WI38 (cell line): ENCODE data around the gene ZDHHC17.

Source experiments
- H3K4me3 ChIP-seq: 2 replicates; pipeline ENCODE4 v1.5.1; 2011; ENCODE audit warnings: low read depth, mild to moderate bottlenecking, control low read depth, low read length
- TF ChIP-seq, protein P1 (sequence below): IDR thresholded peaks from 2 replicates; pipeline ENCODE4 v1.5.1; 2012; ENCODE audit warnings: low read depth, mild to moderate bottlenecking, control low read depth, low read length

The ZDHHC17 gene

GRCh38 chr12:76799362-76799761, 35.4 kb downstream of the ZDHHC17 start:
- no peak overlapping the region for H3K4me3 ChIP-seq
- TF ChIP-seq, protein P1, sequence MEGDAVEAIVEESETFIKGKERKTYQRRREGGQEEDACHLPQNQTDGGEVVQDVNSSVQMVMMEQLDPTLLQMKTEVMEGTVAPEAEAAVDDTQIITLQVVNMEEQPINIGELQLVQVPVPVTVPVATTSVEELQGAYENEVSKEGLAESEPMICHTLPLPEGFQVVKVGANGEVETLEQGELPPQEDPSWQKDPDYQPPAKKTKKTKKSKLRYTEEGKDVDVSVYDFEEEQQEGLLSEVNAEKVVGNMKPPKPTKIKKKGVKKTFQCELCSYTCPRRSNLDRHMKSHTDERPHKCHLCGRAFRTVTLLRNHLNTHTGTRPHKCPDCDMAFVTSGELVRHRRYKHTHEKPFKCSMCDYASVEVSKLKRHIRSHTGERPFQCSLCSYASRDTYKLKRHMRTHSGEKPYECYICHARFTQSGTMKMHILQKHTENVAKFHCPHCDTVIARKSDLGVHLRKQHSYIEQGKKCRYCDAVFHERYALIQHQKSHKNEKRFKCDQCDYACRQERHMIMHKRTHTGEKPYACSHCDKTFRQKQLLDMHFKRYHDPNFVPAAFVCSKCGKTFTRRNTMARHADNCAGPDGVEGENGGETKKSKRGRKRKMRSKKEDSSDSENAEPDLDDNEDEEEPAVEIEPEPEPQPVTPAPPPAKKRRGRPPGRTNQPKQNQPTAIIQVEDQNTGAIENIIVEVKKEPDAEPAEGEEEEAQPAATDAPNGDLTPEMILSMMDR: no peak

DNA sequence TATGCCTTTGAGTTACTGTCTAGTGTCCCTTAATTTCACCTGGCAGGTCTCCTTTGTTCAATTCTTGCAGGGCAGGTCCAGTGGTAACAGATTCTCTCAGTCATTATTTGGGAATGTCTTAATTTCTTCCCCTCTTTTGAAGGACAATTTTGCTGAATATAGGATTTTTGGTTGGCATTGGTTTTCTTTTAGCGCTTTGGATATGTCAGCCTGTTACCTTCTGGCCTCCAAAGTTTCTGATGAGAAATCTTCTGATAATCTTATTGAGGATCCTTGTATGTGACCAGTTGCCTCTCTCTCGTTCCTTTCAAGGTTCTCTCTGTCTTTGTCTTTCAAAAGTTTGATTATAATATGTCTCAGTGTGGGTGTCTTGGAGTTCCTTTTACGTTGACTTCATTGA, 38.1 kb downstream of the ZDHHC17 start:
- TF ChIP-seq, protein P1: no peak
- H3K4me3 ChIP-seq: no peak overlapping the region

DNA sequence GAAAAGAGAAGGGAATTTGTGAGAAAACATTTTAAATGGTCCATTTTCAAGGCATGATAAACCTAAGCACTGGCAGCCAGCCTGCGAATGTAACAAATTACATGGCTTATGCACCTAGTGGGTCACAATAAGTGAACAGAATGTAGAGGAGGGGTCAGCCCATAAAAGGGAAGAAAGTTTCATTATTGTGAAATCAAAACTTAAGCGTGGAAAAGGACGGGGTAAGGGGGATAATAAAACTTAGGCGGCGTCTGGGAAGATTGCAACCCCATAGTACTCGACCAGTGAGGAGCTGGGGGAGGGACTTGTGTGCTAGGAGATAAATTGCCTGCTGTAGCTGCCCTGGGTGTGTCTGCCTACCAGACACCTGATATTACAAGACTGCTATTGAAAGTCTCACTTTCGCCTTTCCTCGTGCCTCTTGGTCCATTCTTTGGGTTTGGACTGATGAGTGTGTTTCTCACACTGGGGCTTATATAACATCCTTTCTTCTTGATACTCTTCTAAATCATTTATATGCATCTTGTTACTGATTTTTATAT, 40.6 kb downstream of the ZDHHC17 start:
- TF ChIP-seq, protein P1: no peak
- no peak overlapping the region for H3K4me3 ChIP-seq

GRCh38 chr12:76810671-76811419, 46.9 kb downstream of the ZDHHC17 start:
- H3K4me3 ChIP-seq: no peak overlapping the region
- TF ChIP-seq, protein P1: no peak

GRCh38 chr12:76811976-76812375, 48.1 kb downstream of the ZDHHC17 start:
- TF ChIP-seq, protein P1: no peak
- H3K4me3 ChIP-seq: no peak overlapping the region

DNA sequence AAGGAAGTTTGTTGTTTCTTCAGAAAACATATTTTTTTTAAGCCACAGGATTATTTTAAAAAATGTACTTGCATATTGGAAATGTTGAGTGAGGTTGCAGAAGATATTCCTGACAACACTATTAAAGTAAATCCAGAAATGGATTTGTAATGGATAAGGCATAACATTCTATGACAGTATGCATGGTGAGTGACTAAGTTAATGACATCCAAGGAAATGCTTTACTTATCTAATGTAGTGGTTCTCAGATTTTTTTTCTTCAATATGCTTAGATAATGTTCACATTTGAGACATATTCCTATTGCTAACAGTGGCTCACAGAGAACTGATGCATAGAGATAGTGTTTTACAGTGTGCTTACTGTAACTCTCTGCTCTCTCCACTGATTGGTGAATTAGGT, 49.4 kb downstream of the ZDHHC17 start:
- TF ChIP-seq, protein P1: no peak

GRCh38 chr12:76813972-76814371, 50.1 kb downstream of the ZDHHC17 start:
- TF ChIP-seq, protein P1: no peak
- no peak overlapping the region for H3K4me3 ChIP-seq

More for the DNA sequence above, 49.4 kb downstream of the ZDHHC17 start:
- no peak overlapping the region for H3K4me3 ChIP-seq
